CD4-positive, alpha-beta T cell (primary cell): ENCODE measurements around the gene DSC3. TPM values are rescaled to one million over a fixed set of nuclear protein-coding genes. Genes with fewer than 3 reads are reported as not detected.

Source experiments
- ATAC-seq: fragments of 200-7000 bp; cut with Tn5 transposase; one replicate; pipeline ENCODE4 v1.10.0; 2022; ENCODE audit warnings: mild to moderate bottlenecking; ENCODE audit not compliant: poor library complexity
- CTCF ChIA-PET: fragments of 350-600 bp; sonication (Branson Sonifier 250); formaldehyde crosslinking; loops from one replicate; lab custom pipeline; 2021; ENCODE audit warnings: antibody characterized with exemption, inconsistent platforms; lab: Charles Lee
- POLR2A ChIA-PET: fragments of 350-600 bp; sonication (Branson Sonifier 250); formaldehyde crosslinking; loops from one replicate; lab custom pipeline; 2021; ENCODE audit warnings: antibody characterized with exemption, inconsistent platforms; lab: Charles Lee
- DNase-seq, 14 experiments: peaks; one replicate each; pipeline ENCODE4 v3.0.0-alpha.2; 2013 to 2020; ENCODE audit warnings: mixed read lengths in 2 of 14
- H3K27ac ChIP-seq, 2 donors: one replicate each; pipeline versions ENCODE4 v1.5.1 to v1.7.0; 2013; ENCODE audit warnings: low read length in 2 of 2, low read depth in 1 of 2, mild to moderate bottlenecking in 1 of 2
- H3K27me3 ChIP-seq, 2 experiments: 1 replicate in 1 of 2; 2 replicates in 1 of 2; pipeline versions ENCODE4 v1.6.1 to v1.7.0; 2013; ENCODE audit warnings: low read length in 2 of 2, control low read depth in 1 of 2, mild to moderate bottlenecking in 1 of 2, moderate library complexity in 1 of 2; ENCODE audit not compliant: insufficient read depth in 2 of 2, control insufficient read depth in 1 of 2
- H3K36me3 ChIP-seq: one replicate; pipeline ENCODE4 v1.6.1; 2013; ENCODE audit warnings: low read length, control low read depth; ENCODE audit not compliant: insufficient read depth
- H3K4me1 ChIP-seq: one replicate; pipeline ENCODE4 v1.6.1; 2013; ENCODE audit warnings: low read length, control low read depth; ENCODE audit not compliant: insufficient read depth
- H3K4me3 ChIP-seq: one replicate; pipeline ENCODE4 v1.5.1; 2013; ENCODE audit warnings: mild to moderate bottlenecking, low read length, moderate library complexity
- H3K9me3 ChIP-seq, 2 experiments: 1 replicate in 1 of 2; 2 replicates in 1 of 2; pipeline versions ENCODE4 v1.6.1 to v1.7.0; 2013; ENCODE audit warnings: low read length in 2 of 2, mild to moderate bottlenecking in 2 of 2, control low read depth in 1 of 2, moderate library complexity in 1 of 2; ENCODE audit not compliant: control insufficient read depth in 1 of 2, insufficient read depth in 1 of 2
- H3K27ac Mint-ChIP-seq: one replicate; pipeline ENCODE4 v1.8.0; 2020; ENCODE audit warnings: mixed read lengths
- H3K27me3 Mint-ChIP-seq: one replicate; pipeline ENCODE4 v1.8.0; 2021; ENCODE audit warnings: mixed read lengths
- H3K36me3 Mint-ChIP-seq: one replicate; pipeline ENCODE4 v1.8.0; 2021; ENCODE audit warnings: low read depth, mixed read lengths
- H3K4me1 Mint-ChIP-seq: one replicate; pipeline ENCODE4 v1.8.0; 2021; ENCODE audit warnings: low read depth, mixed read lengths
- H3K4me3 Mint-ChIP-seq: one replicate; pipeline ENCODE4 v1.8.0; 2020; ENCODE audit warnings: mild to moderate bottlenecking, mixed read lengths
- H3K9me3 Mint-ChIP-seq: one replicate; pipeline ENCODE4 v1.8.0; 2020; ENCODE audit warnings: mixed read lengths
- intact Hi-C, 2 experiments: fragments of 100-400 bp; cut with DNase I in 1 of 2; cut with micrococcal nuclease in 1 of 2; formaldehyde crosslinking; loops; one replicate each; pipeline versions ENCODE4 v1.15.1 to v1.9.0; 2023 to 2025; cut with DNase I, micrococcal nuclease
- total RNA-seq, 174 experiments: library from RNA in 2 of 174; stranded (reverse) in 2 of 174; gene quantifications; one replicate each; pipeline ENCODE4 v1.2.3 and lab custom pipeline; 2021 to 2026
- TF ChIP-seq, protein P1 (sequence below): fragments of 200-600 bp; IDR thresholded peaks from one replicate; pipeline ENCODE4 v1.8.0; 2022; ENCODE audit warnings: antibody characterized with exemption, mild to moderate bottlenecking

DSC3 gene
- total RNA-seq, 2 experiments from 2014 or later: not detected

DNA sequence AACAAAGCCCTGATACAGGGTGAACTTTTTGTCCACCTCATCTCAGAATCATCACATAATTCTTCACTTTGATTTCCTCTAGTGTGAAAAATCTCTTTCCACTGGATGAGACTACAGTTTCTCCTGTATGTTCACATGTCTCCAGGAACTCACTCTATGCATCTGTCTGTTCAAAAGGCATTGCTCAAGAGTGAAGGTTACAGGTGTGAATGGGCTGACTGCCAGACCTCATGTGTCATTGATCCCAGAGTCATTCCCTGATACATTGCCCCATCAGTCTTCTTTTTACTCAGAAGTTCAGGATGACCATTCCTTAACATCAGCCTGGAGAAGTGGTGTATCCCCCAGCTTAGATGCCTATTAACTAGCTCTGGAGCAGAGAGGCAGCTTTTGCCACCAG is 4.4 kb upstream of the DSC3 start:
- H3K27me3 ChIP-seq: peaks cover 9 to 22% of the 10 kb centered on the region in 2 experiments
- Mint-ChIP-seq H3K9me3 (peaks cover 16% of the 10 kb centered on the region), H3K36me3 (no peaks in the 10 kb centered on the region), H3K27ac (no peak overlapping the region), H3K4me3 (no peak overlapping the region), H3K4me1 (no peaks in the 10 kb centered on the region), H3K27me3 (peaks cover 34% of the 10 kb centered on the region)
- intact Hi-C loops: no loop called here
- no peaks in the 10 kb centered on the region for H3K4me1 ChIP-seq
- TF ChIP-seq, protein P1, sequence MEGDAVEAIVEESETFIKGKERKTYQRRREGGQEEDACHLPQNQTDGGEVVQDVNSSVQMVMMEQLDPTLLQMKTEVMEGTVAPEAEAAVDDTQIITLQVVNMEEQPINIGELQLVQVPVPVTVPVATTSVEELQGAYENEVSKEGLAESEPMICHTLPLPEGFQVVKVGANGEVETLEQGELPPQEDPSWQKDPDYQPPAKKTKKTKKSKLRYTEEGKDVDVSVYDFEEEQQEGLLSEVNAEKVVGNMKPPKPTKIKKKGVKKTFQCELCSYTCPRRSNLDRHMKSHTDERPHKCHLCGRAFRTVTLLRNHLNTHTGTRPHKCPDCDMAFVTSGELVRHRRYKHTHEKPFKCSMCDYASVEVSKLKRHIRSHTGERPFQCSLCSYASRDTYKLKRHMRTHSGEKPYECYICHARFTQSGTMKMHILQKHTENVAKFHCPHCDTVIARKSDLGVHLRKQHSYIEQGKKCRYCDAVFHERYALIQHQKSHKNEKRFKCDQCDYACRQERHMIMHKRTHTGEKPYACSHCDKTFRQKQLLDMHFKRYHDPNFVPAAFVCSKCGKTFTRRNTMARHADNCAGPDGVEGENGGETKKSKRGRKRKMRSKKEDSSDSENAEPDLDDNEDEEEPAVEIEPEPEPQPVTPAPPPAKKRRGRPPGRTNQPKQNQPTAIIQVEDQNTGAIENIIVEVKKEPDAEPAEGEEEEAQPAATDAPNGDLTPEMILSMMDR: no peak
- CTCF ChIA-PET: no interaction called here
- no peak overlapping the region for H3K4me3 ChIP-seq
- DNase-seq (no peak), ATAC-seq (no peak)
- H3K36me3 ChIP-seq: no peaks in the 10 kb centered on the region
- H3K27ac ChIP-seq: no peak overlapping the region
- peaks cover 1 to 12% of the 10 kb centered on the region in 2 experiments for H3K9me3 ChIP-seq
- POLR2A ChIA-PET: no interaction called here

DNA sequence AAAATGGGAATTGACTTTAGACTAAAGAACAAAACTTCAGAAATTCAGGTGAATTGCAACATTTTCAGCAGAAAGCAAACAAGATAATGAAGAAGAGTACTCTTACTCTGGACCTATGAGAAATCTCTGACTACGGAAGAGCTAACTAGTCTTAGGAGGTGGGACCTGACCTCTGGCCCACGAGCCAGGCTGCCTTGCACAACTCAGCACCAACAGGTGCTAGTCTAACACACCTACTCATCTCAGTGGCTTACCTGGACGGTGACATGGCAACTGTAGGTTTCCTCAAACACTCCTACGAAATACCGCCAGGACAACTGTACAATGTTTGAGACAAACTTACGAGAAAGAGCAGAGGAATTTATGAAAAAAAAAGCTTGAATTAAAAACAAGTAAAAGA is 3.1 kb upstream of the DSC3 start:
- no peaks in the 10 kb centered on the region for H3K4me1 ChIP-seq
- no peak overlapping the region for H3K27ac Mint-ChIP-seq
- H3K36me3 ChIP-seq: no peaks in the 10 kb centered on the region
- DNase-seq (no peak), ATAC-seq (no peak)
- peaks cover 6% of the 10 kb centered on the region for H3K4me1 Mint-ChIP-seq
- H3K9me3 Mint-ChIP-seq: peaks cover 16% of the 10 kb centered on the region
- CTCF ChIA-PET: no interaction called here
- TF ChIP-seq, protein P1: no peak
- H3K27me3 ChIP-seq: peaks cover 19 to 31% of the 10 kb centered on the region in 2 experiments
- POLR2A ChIA-PET: no interaction called here
- intact Hi-C loops: no loop called here
- H3K27me3 Mint-ChIP-seq: peaks cover 47% of the 10 kb centered on the region
- no peak overlapping the region for H3K4me3 Mint-ChIP-seq
- no peaks in the 10 kb centered on the region for H3K36me3 Mint-ChIP-seq
- H3K4me3 ChIP-seq: no peak overlapping the region
- H3K27ac ChIP-seq: no peak overlapping the region
- H3K9me3 ChIP-seq: peaks cover 0 to 20% of the 10 kb centered on the region in 2 experiments

DNA sequence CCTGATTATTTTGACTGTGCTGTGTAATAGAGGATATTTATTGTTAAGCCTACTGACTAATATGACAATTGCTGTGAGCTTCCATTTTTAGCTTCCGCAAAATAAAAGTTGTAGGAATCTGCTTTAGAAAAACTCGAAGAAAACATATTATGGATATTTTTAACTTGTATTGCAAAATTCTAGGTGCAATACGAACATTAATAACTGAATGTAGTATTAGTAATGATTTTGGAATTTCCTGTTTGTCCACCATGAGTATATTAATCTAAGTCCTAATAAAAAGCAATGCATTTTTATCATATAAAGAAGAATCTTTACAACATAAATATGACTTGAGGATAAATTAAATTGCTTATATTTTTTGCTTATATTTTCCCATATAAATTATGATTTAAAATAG is 2.4 kb upstream of the DSC3 start:
- TF ChIP-seq, protein P1: no peak

More for the DNA sequence above, 2.4 kb upstream of the DSC3 start:
- ATAC-seq: no peak
- Mint-ChIP-seq H3K27ac (no peak overlapping the region), H3K36me3 (no peaks in the 10 kb centered on the region), H3K9me3 (peaks cover 16% of the 10 kb centered on the region), H3K4me1 (peaks cover 6% of the 10 kb centered on the region), H3K4me3 (no peak overlapping the region), H3K27me3 (peaks cover 54% of the 10 kb centered on the region)
- no peaks in the 10 kb centered on the region for H3K36me3 ChIP-seq
- ChIA-PET POLR2A (no interaction called here), CTCF (no interaction called here)
- intact Hi-C loops: no loop called here
- H3K27me3 ChIP-seq: peaks cover 19 to 31% of the 10 kb centered on the region in 2 experiments
- peaks cover 0 to 20% of the 10 kb centered on the region in 2 experiments for H3K9me3 ChIP-seq
- no peak for DNase-seq
- no peaks in the 10 kb centered on the region for H3K4me1 ChIP-seq
- no peak overlapping the region for H3K4me3 ChIP-seq
- no peak overlapping the region for H3K27ac ChIP-seq
